Transverse colon (tissue), 4 donors: ENCODE results near the gene SHROOM3. TPM values are rescaled to one million over a fixed set of nuclear protein-coding genes. Genes with fewer than 3 reads are reported as not detected.

ENCODE experiments used
- DNase-seq: peaks from one replicate; pipeline ENCODE4 v3.0.0-alpha.2; 2019
- H3K27ac ChIP-seq, 4 donors: fragments of 200-600 bp; sonication (generic); 2 replicates each; pipeline ENCODE4 v1.5.1; 2016 to 2018; ENCODE audit warnings: inconsistent platforms in 4 of 4
- H3K27me3 ChIP-seq: fragments of 200-600 bp; sonication (generic); 2 replicates; pipeline ENCODE4 v1.5.1; 2017; ENCODE audit warnings: inconsistent platforms
- H3K36me3 ChIP-seq, 4 donors: fragments of 200-600 bp; sonication (generic); 2 replicates each; pipeline ENCODE4 v1.5.1; 2017 to 2019; ENCODE audit warnings: inconsistent platforms in 4 of 4
- H3K4me1 ChIP-seq, 4 donors: fragments of 200-600 bp; sonication (generic); 2 replicates each; pipeline ENCODE4 v1.5.1; 2017 to 2020; ENCODE audit warnings: inconsistent platforms in 4 of 4
- H3K4me3 ChIP-seq, 4 donors: fragments of 200-600 bp; sonication (generic); 1 replicate in 1 of 4; 2 replicates in 3 of 4; pipeline versions ENCODE4 v1.5.1 to v1.6.1; 2017 to 2019; ENCODE audit warnings: inconsistent platforms in 4 of 4
- H3K9me3 ChIP-seq, 2 donors: fragments of 200-600 bp; sonication (generic); 2 replicates each; pipeline ENCODE4 v1.5.1; 2017 to 2019; ENCODE audit warnings: inconsistent platforms in 2 of 2
- CTCF ChIP-seq, 5 experiments: fragments of 200-600 bp in 3 of 5; fragments of 450-650 bp in 2 of 5; sonication (generic) in 3 of 5; IDR thresholded peaks; 1 replicate in 2 of 5; 2 replicates in 3 of 5; pipeline ENCODE4 v1.5.1; 2016 to 2017; ENCODE audit warnings: antibody characterized with exemption in 5 of 5, inconsistent platforms in 3 of 5, mild to moderate bottlenecking in 2 of 5, moderate library complexity in 1 of 5
- EP300 ChIP-seq: sonication (generic); formaldehyde crosslinking; IDR thresholded peaks from one replicate; pipeline ENCODE4 v1.6.1; 2017; ENCODE audit warnings: antibody characterized with exemption, low read depth
- POLR2A ChIP-seq: fragments of 450-650 bp; IDR thresholded peaks from one replicate; pipeline ENCODE4 v1.6.1; 2016; ENCODE audit warnings: antibody characterized with exemption, mild to moderate bottlenecking, moderate library complexity
- POLR2AphosphoS5 ChIP-seq, 3 donors: sonication (generic); formaldehyde crosslinking; IDR thresholded peaks; one replicate each; pipeline ENCODE4 v1.6.1; 2016; ENCODE audit warnings: antibody characterized with exemption in 3 of 3
- WGBS, 2 donors: methylation state at CpG; one replicate each; pipeline ENCODE4 v1.1.5; 2018; ENCODE audit warnings: low coverage in 1 of 2; 5-methylcytosine and 5-hydroxymethylcytosine counted together
- in situ Hi-C, 4 donors: fragments of 200-750 bp; cut with MboI; loops; one replicate each; pipeline versions ENCODE4 v1.15.0 to v1.15.1; 2017; ENCODE audit warnings: low sequenced_read_pairs in 3 of 4, low pct_ligation_motif_present in 1 of 4, low pct_unique_long_range_greater_than_20kb in 1 of 4
- intact Hi-C: fragments of 100-400 bp; cut with DNase I; formaldehyde crosslinking; loops from one replicate; pipeline ENCODE4 v1.15.1; 2023; ENCODE audit warnings: low total_unique reads
- total RNA-seq, 4 donors: library from RNA; depleted of rRNA; stranded (reverse); fragments of >200 nt; gene quantifications; one replicate each; pipeline ENCODE4 v1.1.0, GENCODE V29; 2016

SHROOM3 gene
- total RNA-seq, 4 donors from 2014 or later = 182 to 456 (median 437) TPM

GRCh38 chr4:76802236-76803021, 367.4 kb downstream of the SHROOM3 start:
- DNase-seq = no peak
- 82 to 85% methylated on average over 12 to 20 of the region's 20 CpGs for WGBS, 2 donors
- Histone ChIP-seq H3K4me3 (no peak overlapping the region), H3K27ac (peak overlapping the region in 1 of 4 donors; percentile 9), H3K4me1 (no peaks in the 10 kb centered on the region), H3K9me3 (no peaks in the 10 kb centered on the region), H3K27me3 (no peaks in the 10 kb centered on the region), H3K36me3 (no peaks in the 10 kb centered on the region)
- intact Hi-C loops = no loop called here
- TF ChIP-seq POLR2AphosphoS5 (IDR thresholded peaks at IDR 0.05) = no peak
- TF ChIP-seq CTCF (IDR thresholded peaks at IDR 0.05) = no peak
- TF ChIP-seq EP300 = no peak
- TF ChIP-seq POLR2A = no peak
- in situ Hi-C loops = no loop called here

- intact Hi-C loops = no loop called here
- 50 to 70% methylated on average over 2 to 5 of the region's 5 CpGs for WGBS, 2 donors
- Histone ChIP-seq H3K9me3 (no peaks in the 10 kb centered on the region), H3K4me1 (no peaks in the 10 kb centered on the region), H3K4me3 (no peak overlapping the region), H3K36me3 (no peaks in the 10 kb centered on the region), H3K27me3 (no peaks in the 10 kb centered on the region), H3K27ac (no peak overlapping the region)
- no peak for DNase-seq
- TF ChIP-seq POLR2AphosphoS5 (IDR thresholded peaks at IDR 0.05) = no peak
- TF ChIP-seq CTCF (IDR thresholded peaks at IDR 0.05) = no peak
- TF ChIP-seq EP300 = no peak
- TF ChIP-seq POLR2A = no peak
- in situ Hi-C loops = no loop called here
Measured at GRCh38 chr4:76803522-76803921, 368.5 kb downstream of the SHROOM3 start.

GRCh38 chr4:76804096-76804495, 369.1 kb downstream of the SHROOM3 start:
- no peak for TF ChIP-seq POLR2AphosphoS5 (IDR thresholded peaks at IDR 0.05)
- no peak for TF ChIP-seq POLR2A
- no peak for TF ChIP-seq CTCF (IDR thresholded peaks at IDR 0.05)
- TF ChIP-seq EP300 = no peak
- Histone ChIP-seq H3K4me1 (no peaks in the 10 kb centered on the region), H3K27me3 (no peaks in the 10 kb centered on the region), H3K36me3 (no peaks in the 10 kb centered on the region), H3K9me3 (no peaks in the 10 kb centered on the region), H3K27ac (no peak overlapping the region), H3K4me3 (no peak overlapping the region)
- intact Hi-C loops (no loop called here), in situ Hi-C loops (no loop called here)
- WGBS, 2 donors = 57 to 66% methylated on average over 4 to 5 of the region's 5 CpGs
- no peak for DNase-seq

- no peak overlapping the region for H3K27ac ChIP-seq
- intact Hi-C loops (no loop called here), in situ Hi-C loops (no loop called here)
Measured at GRCh38 chr4:76806346-76806745, 371.3 kb downstream of the SHROOM3 start.

More at GRCh38 chr4:76806346-76806745, 371.3 kb downstream of the SHROOM3 start:
- DNase-seq = no peak
- Histone ChIP-seq H3K4me3 (no peak overlapping the region), H3K36me3 (no peaks in the 10 kb centered on the region), H3K4me1 (no peaks in the 10 kb centered on the region), H3K9me3 (no peaks in the 10 kb centered on the region), H3K27me3 (no peaks in the 10 kb centered on the region)
- WGBS, 2 donors = 78 to 86% methylated on average over 3 of the region's 3 CpGs
- TF ChIP-seq POLR2AphosphoS5 (IDR thresholded peaks at IDR 0.05) (no peak), CTCF (IDR thresholded peaks at IDR 0.05) (no peak), EP300 (no peak), POLR2A (no peak)
